NCI-H2107 treated with DMSO at 0.1 percent for 48 hours (cell line): Measurements from ENCODE around the gene PKMYT1.
A peak's percentile ranks its signal among the peaks of the same experiment; 100 is the strongest.
"Not testable (repeated sequence)": the region's sequence is repeated elsewhere in the genome, so short reads cannot be mapped to it uniquely, and the experiment has no call there.

Source experiments
- DNase-seq: peaks from one replicate; lab custom pipeline; 2025; ENCODE audit not compliant: unreplicated experiment; lab: John Stamatoyannopoulos, UW

PKMYT1 gene

GRCh38 chr16:2936436-2937011, 43.7 kb downstream of the PKMYT1 start:
- no peak for DNase-seq

GRCh38 chr16:2934450-2934849, 45.8 kb downstream of the PKMYT1 start:
- no peak for DNase-seq

GRCh38 chr16:2933701-2934100, 46.5 kb downstream of the PKMYT1 start:
- DNase-seq, result no peak

GRCh38 chr16:2933136-2933535, 47.1 kb downstream of the PKMYT1 start:
- DNase-seq, result no peak

DNA sequence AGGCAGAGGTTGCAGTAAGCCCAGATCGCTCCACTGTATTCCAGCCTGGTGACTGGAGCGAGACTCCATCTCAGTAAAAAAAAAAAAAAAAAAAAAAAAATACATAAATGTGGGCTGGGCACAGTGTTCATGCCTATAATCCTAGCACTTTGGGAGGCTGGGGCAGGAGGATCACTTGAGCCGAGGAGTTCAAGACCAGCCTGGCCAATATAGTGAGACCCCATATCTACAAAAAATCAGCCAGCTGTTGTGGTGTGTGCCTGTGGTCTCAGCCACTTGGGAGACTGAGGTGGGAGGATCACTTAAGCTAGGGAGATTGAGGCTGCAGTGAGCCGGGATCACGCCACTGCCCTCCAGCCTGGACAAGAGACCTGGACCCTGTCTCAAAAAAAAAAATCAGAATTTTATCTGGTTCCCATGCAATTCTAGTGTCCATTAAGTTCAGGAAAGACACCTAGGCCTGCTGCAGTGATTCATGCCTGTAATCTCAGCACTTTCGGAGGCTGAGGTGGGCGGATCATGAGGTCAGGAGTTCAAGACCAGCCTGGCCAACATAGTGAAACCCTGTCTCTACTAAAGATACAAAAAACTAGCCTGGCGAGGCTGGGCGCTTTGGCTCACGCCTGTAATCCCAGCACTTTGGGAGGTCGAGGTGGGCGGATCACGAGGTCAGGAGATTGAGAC, 48.9 kb downstream of the PKMYT1 start:
- DNase-seq, result not testable (repeated sequence)

DNA sequence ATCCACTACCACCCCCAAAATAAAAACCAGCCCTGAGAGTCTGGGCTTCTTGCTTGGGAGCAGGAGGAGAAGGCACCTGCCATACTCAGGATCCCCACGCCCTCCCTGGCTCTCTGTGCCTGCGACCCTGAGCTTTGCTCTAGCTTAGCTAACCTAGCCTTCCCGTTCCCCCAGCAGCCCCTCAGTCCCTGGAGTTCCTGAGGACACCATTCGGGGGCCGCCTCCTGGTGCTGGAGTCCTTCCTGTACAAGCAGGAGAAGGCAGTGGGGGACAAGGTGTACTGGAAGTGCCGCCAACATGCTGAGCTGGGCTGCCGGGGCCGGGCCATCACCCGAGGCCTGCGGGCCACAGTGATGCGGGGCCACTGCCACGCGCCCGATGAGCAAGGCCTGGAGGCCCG, 50.0 kb downstream of the PKMYT1 start:
- DNase-seq, result no peak

GRCh38 chr16:2929693-2930092, 50.6 kb downstream of the PKMYT1 start:
- DNase-seq, result no peak

- no peak for DNase-seq
These were observed 51.5 kb downstream of the PKMYT1 start for GRCh38 chr16:2928796-2929195.

DNA sequence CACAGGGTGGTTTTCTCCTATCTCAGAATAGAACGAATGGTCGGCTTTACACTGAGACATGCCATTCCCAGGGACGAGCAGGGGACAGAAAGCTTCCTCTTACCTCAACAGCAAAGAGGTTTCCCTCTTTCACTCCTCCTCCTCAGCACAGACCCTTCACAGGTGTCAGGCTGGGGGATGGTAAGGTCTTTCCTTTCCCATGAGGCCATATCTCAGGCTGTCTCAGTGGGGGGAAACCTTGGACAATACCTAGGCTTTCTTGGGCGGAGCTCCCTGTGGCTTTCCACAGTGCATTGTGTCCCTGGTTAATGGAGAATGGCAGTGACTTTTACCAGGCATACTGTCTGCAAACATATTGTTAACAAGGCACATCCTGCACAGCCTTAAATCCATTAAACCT, 52.1 kb downstream of the PKMYT1 start:
- not testable (repeated sequence) for DNase-seq

- peak; percentile 79 for DNase-seq
These were observed 53.1 kb downstream of the PKMYT1 start for GRCh38 chr16:2927010-2927646.

- DNase-seq, result peak; percentile 50
These were observed 53.6 kb downstream of the PKMYT1 start for GRCh38 chr16:2926650-2926999.

DNA sequence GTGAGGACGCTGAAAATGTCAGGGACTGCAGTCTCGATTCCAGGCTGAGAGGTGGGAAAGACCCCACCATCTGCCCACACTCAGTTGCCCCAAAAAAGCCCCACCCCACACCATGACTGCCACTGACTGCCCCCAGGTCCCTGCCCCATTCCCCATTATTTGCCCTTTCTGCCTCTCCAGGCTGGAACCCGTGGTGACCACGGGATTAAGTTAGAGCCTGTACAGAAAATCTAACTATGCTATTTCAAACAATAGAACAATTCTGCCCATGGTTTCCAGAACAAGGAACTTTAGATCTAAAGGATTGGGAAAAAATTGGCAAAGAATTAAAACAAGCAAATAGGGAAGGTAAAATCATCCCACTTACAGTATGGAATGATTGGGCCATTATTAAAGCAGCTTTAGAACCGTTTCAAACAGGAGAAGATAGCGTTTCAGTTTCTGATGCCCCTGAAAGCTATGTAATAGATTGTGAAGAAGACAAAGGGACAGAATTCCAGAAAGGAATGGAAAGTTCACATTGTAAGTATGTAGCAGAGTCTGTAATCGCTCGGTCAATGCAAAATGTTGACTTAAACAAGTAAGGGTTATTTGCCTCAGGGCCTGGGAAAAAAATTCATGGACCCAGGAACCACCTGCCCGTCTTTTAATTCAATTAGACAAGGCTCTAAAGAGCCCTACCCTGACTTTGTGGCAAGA, 54.1 kb downstream of the PKMYT1 start:
- DNase-seq, result no peak

GRCh38 chr16:2924901-2925755, 55.1 kb downstream of the PKMYT1 start:
- DNase-seq, result no peak

GRCh38 chr16:2923481-2923880, 56.8 kb downstream of the PKMYT1 start:
- DNase-seq, result no peak
